ENCODE results near the gene MFSD11. TPM values are rescaled to one million over a fixed set of nuclear protein-coding genes. Genes with fewer than 3 reads are reported as not detected.

The MFSD11 gene
- total RNA-seq, 1 donor from 2014 or later = 31.1 TPM

DNA sequence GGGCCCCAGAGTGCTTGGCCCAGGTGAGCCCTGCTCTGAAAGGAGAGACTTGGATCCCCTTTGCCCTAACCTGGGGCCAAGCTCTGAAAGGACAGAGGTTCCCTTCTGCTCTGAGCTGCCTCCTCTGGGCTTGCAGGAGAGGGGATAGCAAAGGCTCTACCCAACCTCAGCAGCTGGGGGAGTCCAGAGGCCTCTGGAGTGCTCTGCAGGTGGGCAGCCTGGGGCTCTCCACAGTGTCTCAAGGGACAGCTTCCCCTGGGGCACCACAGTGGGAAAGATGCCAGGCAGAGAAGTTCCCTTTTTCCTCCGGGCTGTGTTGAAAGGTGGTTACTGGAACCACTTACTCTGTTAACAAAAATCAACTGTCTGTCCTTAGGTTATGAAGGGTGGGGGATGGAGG lies 82.1 kb downstream of the MFSD11 start:
- TF ChIP-seq, protein P1, sequence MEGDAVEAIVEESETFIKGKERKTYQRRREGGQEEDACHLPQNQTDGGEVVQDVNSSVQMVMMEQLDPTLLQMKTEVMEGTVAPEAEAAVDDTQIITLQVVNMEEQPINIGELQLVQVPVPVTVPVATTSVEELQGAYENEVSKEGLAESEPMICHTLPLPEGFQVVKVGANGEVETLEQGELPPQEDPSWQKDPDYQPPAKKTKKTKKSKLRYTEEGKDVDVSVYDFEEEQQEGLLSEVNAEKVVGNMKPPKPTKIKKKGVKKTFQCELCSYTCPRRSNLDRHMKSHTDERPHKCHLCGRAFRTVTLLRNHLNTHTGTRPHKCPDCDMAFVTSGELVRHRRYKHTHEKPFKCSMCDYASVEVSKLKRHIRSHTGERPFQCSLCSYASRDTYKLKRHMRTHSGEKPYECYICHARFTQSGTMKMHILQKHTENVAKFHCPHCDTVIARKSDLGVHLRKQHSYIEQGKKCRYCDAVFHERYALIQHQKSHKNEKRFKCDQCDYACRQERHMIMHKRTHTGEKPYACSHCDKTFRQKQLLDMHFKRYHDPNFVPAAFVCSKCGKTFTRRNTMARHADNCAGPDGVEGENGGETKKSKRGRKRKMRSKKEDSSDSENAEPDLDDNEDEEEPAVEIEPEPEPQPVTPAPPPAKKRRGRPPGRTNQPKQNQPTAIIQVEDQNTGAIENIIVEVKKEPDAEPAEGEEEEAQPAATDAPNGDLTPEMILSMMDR (IDR thresholded peaks at IDR 0.05) = no peak
- Mint-ChIP-seq H3K27ac (ENCODE audit: unreplicated experiment) (no peak overlapping the region), H3K4me1 (ENCODE audit: low read depth) (no peaks in the 10 kb centered on the region), H3K27me3 (ENCODE audit: low read depth) (peaks cover 30% of the 10 kb centered on the region), H3K9me3 (ENCODE audit: low read depth) (no peaks in the 10 kb centered on the region), H3K36me3 (ENCODE audit: low read depth) (peaks cover 2% of the 10 kb centered on the region), H3K4me3 (ENCODE audit: unreplicated experiment) (no peak overlapping the region)
- DNase-seq (ENCODE audit: low spot score) = no peak

DNA sequence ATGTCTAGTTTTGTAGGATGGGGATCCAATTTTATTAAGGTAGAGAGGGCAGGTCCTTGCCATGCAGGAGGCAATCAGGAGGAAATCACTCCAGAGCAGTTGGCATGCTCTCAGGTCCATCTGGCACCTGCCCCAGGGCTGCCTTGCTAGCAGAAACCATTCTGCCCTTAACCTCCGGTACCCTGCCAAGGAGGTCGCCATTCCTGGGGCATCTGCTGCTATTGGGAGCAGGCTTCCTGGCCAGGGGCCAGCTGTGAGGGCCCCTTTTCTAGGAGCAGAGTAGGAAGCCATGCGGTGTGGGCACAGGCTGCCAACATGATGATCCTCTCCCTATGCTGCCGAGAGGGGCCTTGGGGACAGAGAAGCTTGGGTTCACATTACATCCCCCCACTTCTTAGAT lies 82.6 kb downstream of the MFSD11 start:
- no peaks in the 10 kb centered on the region for H3K9me3 Mint-ChIP-seq (ENCODE audit: low read depth)
- no peaks in the 10 kb centered on the region for H3K4me1 Mint-ChIP-seq (ENCODE audit: low read depth)
- peaks cover 33% of the 10 kb centered on the region for H3K27me3 Mint-ChIP-seq (ENCODE audit: low read depth)
- TF ChIP-seq, protein P1 (IDR thresholded peaks at IDR 0.05) = no peak
- no peak overlapping the region for H3K4me3 Mint-ChIP-seq (ENCODE audit: unreplicated experiment)
- DNase-seq (ENCODE audit: low spot score) = no peak
- no peak overlapping the region for H3K27ac Mint-ChIP-seq (ENCODE audit: unreplicated experiment)
- peaks cover 2% of the 10 kb centered on the region for H3K36me3 Mint-ChIP-seq (ENCODE audit: low read depth)

DNA sequence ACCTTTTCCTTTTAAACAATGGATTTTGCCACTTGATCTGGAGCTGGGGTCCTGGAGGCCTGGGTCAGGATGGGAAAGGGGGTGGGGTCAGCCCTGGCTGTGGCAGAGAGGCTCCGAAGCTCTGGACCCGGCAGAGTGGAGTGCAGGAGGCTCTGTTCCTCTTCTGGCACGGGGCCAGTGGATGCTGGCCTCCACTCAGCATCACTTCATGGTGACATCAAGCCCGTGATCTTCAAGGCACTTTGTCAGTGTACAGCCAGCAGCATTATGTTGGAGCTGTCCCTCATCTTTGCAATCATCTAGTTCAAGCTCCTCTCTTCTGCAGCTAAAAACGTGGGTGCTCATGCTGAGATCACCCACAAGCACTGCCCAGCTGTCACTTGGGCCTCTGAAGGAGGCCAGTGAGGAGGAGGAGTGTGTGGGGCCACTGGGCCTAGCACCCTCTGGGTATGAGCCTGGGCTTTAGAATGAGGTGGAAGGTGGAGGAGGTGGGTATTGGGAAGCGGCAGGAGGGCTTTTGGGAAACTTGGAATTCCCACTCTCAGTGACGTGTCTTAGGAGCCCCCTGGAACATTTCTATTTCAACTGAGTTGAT lies 84.4 kb downstream of the MFSD11 start:
- DNase-seq (ENCODE audit: low spot score) = no peak
- Mint-ChIP-seq H3K4me3 (ENCODE audit: unreplicated experiment) (no peak overlapping the region), H3K9me3 (ENCODE audit: low read depth) (no peaks in the 10 kb centered on the region), H3K27me3 (ENCODE audit: low read depth) (peaks cover 33% of the 10 kb centered on the region), H3K4me1 (ENCODE audit: low read depth) (no peaks in the 10 kb centered on the region), H3K36me3 (ENCODE audit: low read depth) (peaks cover 2% of the 10 kb centered on the region), H3K27ac (ENCODE audit: unreplicated experiment) (no peak overlapping the region)
- TF ChIP-seq, protein P1 (IDR thresholded peaks at IDR 0.05) = no peak

DNA sequence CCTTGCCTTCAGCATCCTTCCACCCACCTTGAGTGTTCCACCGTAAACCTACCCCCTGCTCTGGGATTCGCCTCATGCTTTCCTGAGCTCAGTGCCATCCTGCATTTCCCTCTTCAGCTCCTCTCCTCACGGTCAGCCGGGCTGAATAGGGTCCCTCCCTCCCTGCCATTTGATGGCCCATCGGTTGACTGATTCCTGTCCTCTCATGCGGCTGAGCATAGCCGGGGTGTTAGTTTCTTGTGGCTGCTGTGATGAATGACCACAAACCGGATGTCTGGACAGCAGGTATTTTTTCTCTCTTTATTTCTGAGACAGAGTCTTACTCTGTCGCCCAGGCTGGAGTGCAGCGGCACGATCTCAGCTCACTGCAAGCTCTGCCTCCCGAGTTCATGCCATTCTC lies 86.2 kb downstream of the MFSD11 start:
- Mint-ChIP-seq H3K9me3 (ENCODE audit: low read depth) (no peaks in the 10 kb centered on the region), H3K4me3 (ENCODE audit: unreplicated experiment) (no peak overlapping the region), H3K36me3 (ENCODE audit: low read depth) (peaks cover 2% of the 10 kb centered on the region), H3K27ac (ENCODE audit: unreplicated experiment) (no peak overlapping the region), H3K27me3 (ENCODE audit: low read depth) (peaks cover 31% of the 10 kb centered on the region), H3K4me1 (ENCODE audit: low read depth) (no peaks in the 10 kb centered on the region)
- TF ChIP-seq, protein P1 (IDR thresholded peaks at IDR 0.05) = no peak
- no peak for DNase-seq (ENCODE audit: low spot score)

DNA sequence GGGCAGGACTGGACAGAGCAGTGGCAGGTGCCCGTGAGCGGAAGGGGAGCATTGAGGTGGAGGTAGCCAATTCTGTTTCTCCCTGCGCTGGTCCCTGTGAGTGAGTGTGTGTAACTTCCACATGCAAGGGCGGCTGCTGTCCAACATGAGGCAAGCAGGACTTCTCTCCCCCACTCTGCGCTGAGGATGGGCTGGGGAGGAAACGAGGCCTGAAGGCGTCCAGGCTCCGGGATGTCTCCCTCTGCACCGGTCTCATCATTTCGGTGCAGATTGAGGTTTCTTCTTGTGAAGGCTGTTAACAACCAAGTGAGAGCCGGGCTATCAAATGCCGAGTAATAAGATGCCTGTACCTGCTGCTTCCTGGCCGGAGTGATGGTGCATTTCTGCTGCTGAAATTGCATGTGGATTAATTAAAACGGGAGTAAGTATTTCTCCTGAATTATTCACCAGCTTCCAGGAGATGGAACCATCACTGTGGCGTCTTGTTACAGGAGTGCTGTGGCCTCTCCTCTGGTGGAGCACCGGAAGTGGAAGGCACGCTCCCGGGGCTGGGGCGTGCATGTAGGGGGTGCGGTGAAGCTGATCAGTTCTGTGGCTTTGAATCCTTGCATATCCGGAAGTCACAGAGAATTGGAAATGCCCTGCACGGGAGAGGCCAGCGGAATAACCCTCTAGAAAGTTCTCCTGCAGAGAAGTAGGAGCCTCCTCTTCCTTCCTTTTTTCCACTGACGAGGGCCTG lies 88.6 kb downstream of the MFSD11 start:
- H3K27me3 Mint-ChIP-seq (ENCODE audit: low read depth) = peaks cover 29% of the 10 kb centered on the region
- no peak for DNase-seq (ENCODE audit: low spot score)
- H3K36me3 Mint-ChIP-seq (ENCODE audit: low read depth) = peaks cover 2% of the 10 kb centered on the region
- TF ChIP-seq, protein P1 (IDR thresholded peaks at IDR 0.05) = no peak
- H3K9me3 Mint-ChIP-seq (ENCODE audit: low read depth) = no peaks in the 10 kb centered on the region
- no peak overlapping the region for H3K27ac Mint-ChIP-seq (ENCODE audit: unreplicated experiment)
- H3K4me1 Mint-ChIP-seq (ENCODE audit: low read depth) = no peaks in the 10 kb centered on the region
- H3K4me3 Mint-ChIP-seq (ENCODE audit: unreplicated experiment) = no peak overlapping the region
